Activated T-helper 1 cell treated with anti-CD3 and anti-CD28 coated beads, Interleukin-12 subunit alpha, Interleukin-12 subunit beta, Interleukin-2, Interleukin-4 antibody, amounts not matched to agents 30 ng/mL and 10 ng/mL and 1 ng/mL, durations not matched to agents 14 hours and 24 hours and 36 hours (primary cell): ENCODE measurements around the gene S100A10. TPM values are rescaled to one million over a fixed set of nuclear protein-coding genes. Genes with fewer than 3 reads are reported as not detected.

Source experiments
- DNase-seq: peaks from one replicate; pipeline ENCODE4 v3.0.0; 2021; ENCODE audit warnings: low spot score
- H3K27ac Mint-ChIP-seq: one replicate; pipeline ENCODE4 v1.8.0; 2021; ENCODE audit warnings: mild to moderate bottlenecking, mixed read lengths
- H3K27me3 Mint-ChIP-seq: one replicate; pipeline ENCODE4 v1.8.0; 2022; ENCODE audit warnings: mild to moderate bottlenecking, moderate library complexity, mixed read lengths; ENCODE audit not compliant: insufficient read depth
- H3K36me3 Mint-ChIP-seq: one replicate; pipeline ENCODE4 v1.8.0; 2021; ENCODE audit warnings: low read depth, mixed read lengths
- H3K4me1 Mint-ChIP-seq: one replicate; pipeline ENCODE4 v1.8.0; 2021; ENCODE audit warnings: low read depth, mixed read lengths
- H3K4me3 Mint-ChIP-seq: one replicate; pipeline ENCODE4 v1.8.0; 2021; ENCODE audit warnings: mild to moderate bottlenecking, moderate library complexity, mixed read lengths
- H3K9me3 Mint-ChIP-seq: one replicate; pipeline ENCODE4 v1.8.0; 2021; ENCODE audit warnings: mixed read lengths
- intact Hi-C: fragments of 100-400 bp; cut with micrococcal nuclease; formaldehyde crosslinking; loops from one replicate; pipeline ENCODE4 v1.15.1; 2024
- total RNA-seq: library from RNA; stranded (reverse); gene quantifications from 2 replicates; pipeline ENCODE4 v1.2.3, GENCODE V29; 2022

S100A10 gene
- total RNA-seq, 1 donor from 2014 or later, result 105 TPM

- Mint-ChIP-seq H3K4me1 (peaks cover 68% of the 10 kb centered on the region), H3K9me3 (no peaks in the 10 kb centered on the region), H3K4me3 (peak overlapping the region; percentile 23), H3K36me3 (peaks cover 23% of the 10 kb centered on the region), H3K27me3 (no peaks in the 10 kb centered on the region), H3K27ac (peak overlapping the region; percentile 4)
- DNase-seq, result no peak
- intact Hi-C loops, result loop anchor here (10.0 kb wide), 1 partner anchor 376 kb away; the partner anchor contains the start of gene SNX27
Observed at GRCh38 chr1:151990856-151991198, 2.8 kb downstream of the S100A10 start.

- Mint-ChIP-seq H3K4me1 (peaks cover 73% of the 10 kb centered on the region), H3K9me3 (no peaks in the 10 kb centered on the region), H3K27ac (peak overlapping the region; percentile 47), H3K4me3 (no peak overlapping the region), H3K27me3 (no peaks in the 10 kb centered on the region), H3K36me3 (peaks cover 29% of the 10 kb centered on the region)
- intact Hi-C loops, result loop anchor here (10.0 kb wide), 1 partner anchor 375 kb away; the partner anchor contains the start of gene SNX27
- DNase-seq, result no peak
Observed at GRCh38 chr1:151990058-151990855, 3.4 kb downstream of the S100A10 start.

- intact Hi-C loops, result loop anchor here (10.0 kb wide), 1 partner anchor 535 kb away; the partner anchor contains the start of gene POGZ
- Mint-ChIP-seq H3K4me3 (no peak overlapping the region), H3K9me3 (no peaks in the 10 kb centered on the region), H3K4me1 (peaks cover 78% of the 10 kb centered on the region), H3K36me3 (peaks cover 37% of the 10 kb centered on the region), H3K27ac (no peak overlapping the region), H3K27me3 (no peaks in the 10 kb centered on the region)
- no peak for DNase-seq
Observed at GRCh38 chr1:151989211-151989862, 4.3 kb downstream of the S100A10 start.

GRCh38 chr1:151988405-151988923, 5.2 kb downstream of the S100A10 start:
- Mint-ChIP-seq H3K4me1 (peaks cover 87% of the 10 kb centered on the region), H3K27me3 (no peaks in the 10 kb centered on the region), H3K9me3 (no peaks in the 10 kb centered on the region), H3K27ac (no peak overlapping the region), H3K4me3 (peak overlapping the region; percentile 38), H3K36me3 (peaks cover 45% of the 10 kb centered on the region)
- no peak for DNase-seq
- intact Hi-C loops, result loop anchor here (10.0 kb wide), 1 partner anchor 534 kb away; the partner anchor contains the start of gene POGZ

- H3K36me3 Mint-ChIP-seq, result peaks cover 53% of the 10 kb centered on the region
- peaks cover 83% of the 10 kb centered on the region for H3K4me1 Mint-ChIP-seq
- H3K27ac Mint-ChIP-seq, result no peak overlapping the region
Observed at GRCh38 chr1:151986501-151987190, 7.0 kb downstream of the S100A10 start.

GRCh38 chr1:151985768-151986167, 7.9 kb downstream of the S100A10 start:
- Mint-ChIP-seq H3K4me1 (peaks cover 74% of the 10 kb centered on the region), H3K27me3 (no peaks in the 10 kb centered on the region), H3K9me3 (no peaks in the 10 kb centered on the region), H3K27ac (no peak overlapping the region), H3K36me3 (peaks cover 61% of the 10 kb centered on the region), H3K4me3 (peak overlapping the region; percentile 27)
- intact Hi-C loops, result loop anchor here (10.0 kb wide), 1 partner anchor 531 kb away; the partner anchor contains the start of gene POGZ
- no peak for DNase-seq

More at GRCh38 chr1:151986501-151987190, 7.0 kb downstream of the S100A10 start:
- intact Hi-C loops, result loop anchor here (10.0 kb wide), 1 partner anchor 532 kb away; the partner anchor contains the start of gene POGZ
- no peaks in the 10 kb centered on the region for H3K27me3 Mint-ChIP-seq
- H3K4me3 Mint-ChIP-seq, result no peak overlapping the region
- H3K9me3 Mint-ChIP-seq, result no peaks in the 10 kb centered on the region
- no peak for DNase-seq

GRCh38 chr1:151985270-151985669, 8.4 kb downstream of the S100A10 start:
- intact Hi-C loops, result loop anchor here (10.0 kb wide), 1 partner anchor 530 kb away; the partner anchor contains the start of gene POGZ
- Mint-ChIP-seq H3K27ac (peak overlapping the region; percentile 41), H3K36me3 (peaks cover 63% of the 10 kb centered on the region), H3K4me1 (peaks cover 69% of the 10 kb centered on the region), H3K4me3 (peak overlapping the region; percentile 64), H3K9me3 (no peaks in the 10 kb centered on the region), H3K27me3 (no peaks in the 10 kb centered on the region)
- DNase-seq, result no peak

- H3K4me1 Mint-ChIP-seq, result peaks cover 61% of the 10 kb centered on the region
- intact Hi-C loops, result loop anchor here (1.0 to 10.0 kb wide), 6 partner anchors 9 to 530 kb away; partner anchors contain the start of genes POGZ and S100A10
- no peaks in the 10 kb centered on the region for H3K9me3 Mint-ChIP-seq
- peak overlapping the region; percentile 64 for H3K4me3 Mint-ChIP-seq
- peaks cover 3% of the 10 kb centered on the region for H3K27me3 Mint-ChIP-seq
- peak; percentile 39 for DNase-seq
- H3K27ac Mint-ChIP-seq, result peak overlapping the region; percentile 90
- peaks cover 65% of the 10 kb centered on the region for H3K36me3 Mint-ChIP-seq
Observed at GRCh38 chr1:151984313-151984956, 9.2 kb downstream of the S100A10 start.

- DNase-seq, result no peak
Observed at GRCh38 chr1:151982300-151983005, 11.2 kb downstream of the S100A10 start.

GRCh38 chr1:151981178-151981525, 12.5 kb downstream of the S100A10 start:
- Mint-ChIP-seq H3K27me3 (peaks cover 6% of the 10 kb centered on the region), H3K9me3 (no peaks in the 10 kb centered on the region), H3K4me1 (peaks cover 48% of the 10 kb centered on the region), H3K4me3 (no peak overlapping the region), H3K27ac (no peak overlapping the region), H3K36me3 (peaks cover 52% of the 10 kb centered on the region)
- intact Hi-C loops, result loop anchor here (10.0 kb wide), 1 partner anchor 526 kb away; the partner anchor contains the start of gene POGZ
- DNase-seq, result no peak

More at GRCh38 chr1:151982300-151983005, 11.2 kb downstream of the S100A10 start:
- H3K4me1 Mint-ChIP-seq, result peaks cover 53% of the 10 kb centered on the region
- H3K36me3 Mint-ChIP-seq, result peaks cover 57% of the 10 kb centered on the region
- intact Hi-C loops, result loop anchor here (10.0 kb wide), 1 partner anchor 528 kb away; the partner anchor contains the start of gene POGZ
- no peaks in the 10 kb centered on the region for H3K9me3 Mint-ChIP-seq
- H3K4me3 Mint-ChIP-seq, result no peak overlapping the region
- H3K27ac Mint-ChIP-seq, result no peak overlapping the region
- peaks cover 6% of the 10 kb centered on the region for H3K27me3 Mint-ChIP-seq

GRCh38 chr1:151980287-151981177, 13.1 kb downstream of the S100A10 start:
- Mint-ChIP-seq H3K4me1 (peaks cover 41% of the 10 kb centered on the region), H3K36me3 (peaks cover 46% of the 10 kb centered on the region), H3K4me3 (no peak overlapping the region), H3K27ac (no peak overlapping the region), H3K9me3 (no peaks in the 10 kb centered on the region), H3K27me3 (peaks cover 6% of the 10 kb centered on the region)
- DNase-seq, result no peak
- intact Hi-C loops, result loop anchor here (10.0 kb wide), 1 partner anchor 526 kb away; the partner anchor contains the start of gene POGZ
